ENCODE results near the gene AK8. TPM values are rescaled to one million over a fixed set of nuclear protein-coding genes. Genes with fewer than 3 reads are reported as not detected.

The AK8 gene
- total RNA-seq, 1 experiment from 2014 or later, result 2.5 TPM

- ChIA-PET RAD21 (ENCODE audit: low non-redundant PET in 1 of 2, low total read pairs in 2 of 2, uncharacterized antibody in 2 of 2, unreplicated experiment in 2 of 2) (no interaction called here), POLR2A (no interaction called here)
These were observed 169.8 kb downstream of the AK8 start for GRCh38 chr9:132708239-132708638.

More at GRCh38 chr9:132708239-132708638, 169.8 kb downstream of the AK8 start:
- Histone ChIP-seq H3K4me3 (replicated peaks in 1 of 2; ENCODE audit: low read depth in 1 of 2, low read length in 2 of 2) (no peak overlapping the region), H3K4me1 (ENCODE audit: control insufficient read depth in 1 of 2, insufficient read depth in 2 of 2, low read length in 2 of 2) (no peaks in the 10 kb centered on the region), H3K27ac (ENCODE audit: low read depth, low read length) (no peak overlapping the region), H3K9ac (ENCODE audit: low read length) (no peak overlapping the region), H3K4me2 (ENCODE audit: low read length) (no peak overlapping the region), H3K9me3 (ENCODE audit: control insufficient read depth in 1 of 2, insufficient read depth in 1 of 2, low read depth in 1 of 2, low read length in 2 of 2) (no peaks in the 10 kb centered on the region; a peak in 1 of 4 replicates), H2AFZ (ENCODE audit: low read depth, low read length, poor library complexity, severe bottlenecking) (no peak overlapping the region), H3K9me2 (ENCODE audit: insufficient read depth) (no peaks in the 10 kb centered on the region), H3K27me3 (ENCODE audit: insufficient read depth, low read length) (no peaks in the 10 kb centered on the region), H3K79me2 (ENCODE audit: insufficient read depth, low read length) (no peaks in the 10 kb centered on the region), H4K20me1 (ENCODE audit: insufficient read depth) (no peaks in the 10 kb centered on the region), H3K36me3 (ENCODE audit: control insufficient read depth in 1 of 2, insufficient read depth in 2 of 2, low read length in 2 of 2) (no peaks in the 10 kb centered on the region)
- TF ChIP-seq REST (IDR thresholded peaks at IDR 0.05; ENCODE audit: low read depth) (no peak), SRF (IDR thresholded peaks at IDR 0.05; ENCODE audit: low read depth) (no peak), ELF1 (IDR thresholded peaks at IDR 0.05; ENCODE audit: borderline replicate concordance, low read depth) (no peak), POLR2AphosphoS5 (IDR thresholded peaks at IDR 0.05; ENCODE audit: low read depth, low read length) (no peak), JUND (IDR thresholded peaks at IDR 0.05) (no peak)
- BruUV-seq (replicated peaks), result no TSS peak
- ATAC-seq, result no peak
- no peak for DNase-seq (ENCODE audit: low read depth, low spot score)
- intact Hi-C loops (cut with micrococcal nuclease), result no loop called here
- CTCF ChIA-PET, result no interaction called here
